ENCODE data around the gene TENM3. TPM values are rescaled to one million over a fixed set of nuclear protein-coding genes. Genes with fewer than 3 reads are reported as not detected.

Gene TENM3
- polyA plus RNA-seq, 1 of the 3 experiments (the other 2 are of a cell fraction): 10.4 TPM

GRCh38 chr4:182201871-182202270 lies 41.3 kb upstream of the TENM3 start:
- no peaks in the 10 kb centered on the region for H3K79me2 ChIP-seq (ENCODE audit: insufficient read depth)
- DNase-seq: no peak
- H3K36me3 ChIP-seq (replicated peaks in 1 of 2; ENCODE audit: control insufficient read depth in 1 of 2, insufficient read depth in 2 of 2, low read length in 1 of 2): no peaks in the 10 kb centered on the region
- WGBS (ENCODE audit: low lambda C conversion rate): 75% methylated on average over 3 of the region's 3 CpGs
- no peak overlapping the region for H3K4me3 ChIP-seq (ENCODE audit: low read depth in 2 of 2, low read length in 1 of 2)
- no peak overlapping the region for H3K27ac ChIP-seq (ENCODE audit: low read depth in 2 of 2, low read length in 1 of 2)
- no peak overlapping the region for H2AFZ ChIP-seq (ENCODE audit: low read depth)
- H3K4me1 ChIP-seq (ENCODE audit: control insufficient read depth in 1 of 2, insufficient read depth in 2 of 2, low read depth in 1 of 2, low read length in 1 of 2): 0 out of 4 replicates have a peak, but pooled peaks cover 0 to 2% of the 10 kb centered on the region in 2 experiments
- no peak overlapping the region for H3K9ac ChIP-seq
- ChIA-PET POLR2A (no interaction called here), CTCF (no interaction called here)
- no peak overlapping the region for H3K4me2 ChIP-seq
- no peaks in the 10 kb centered on the region for H3F3A ChIP-seq (replicated peaks; ENCODE audit: insufficient read depth)
- H4K20me1 ChIP-seq (ENCODE audit: insufficient read depth): no peaks in the 10 kb centered on the region
- H3K9me2 ChIP-seq: no peaks in the 10 kb centered on the region
- no peaks in the 10 kb centered on the region for H3K9me3 ChIP-seq
- no peak for TF ChIP-seq FOSL2 (IDR thresholded peaks at IDR 0.05; ENCODE audit: borderline replicate concordance, low read depth)
- no peak for TF ChIP-seq USF2 (IDR thresholded peaks at IDR 0.05; ENCODE audit: borderline replicate concordance, low read depth, low read length)
- no peak for TF ChIP-seq POLR2AphosphoS5 (IDR thresholded peaks at IDR 0.05; ENCODE audit: low read depth, low read length)
- TF ChIP-seq TEAD4 (IDR thresholded peaks at IDR 0.05; ENCODE audit: borderline replicate concordance, insufficient read depth): no peak
- TF ChIP-seq ZBTB33 (IDR thresholded peaks at IDR 0.05; ENCODE audit: borderline replicate concordance, low read depth): no peak
- no peak for TF ChIP-seq CTCF (IDR thresholded peaks at IDR 0.05)
- no peak for TF ChIP-seq SIN3A (IDR thresholded peaks at IDR 0.05; ENCODE audit: borderline replicate concordance, low read depth, low read length)
- no peak for TF ChIP-seq JUND (IDR thresholded peaks at IDR 0.05)
- TF ChIP-seq REST (IDR thresholded peaks at IDR 0.05; ENCODE audit: low read depth, low read length): no peak
- TF ChIP-seq PBX3 (IDR thresholded peaks at IDR 0.05): no peak
- no peak for TF ChIP-seq NFIC (IDR thresholded peaks at IDR 0.05; ENCODE audit: borderline replicate concordance)
- no peak for TF ChIP-seq MXI1 (IDR thresholded peaks at IDR 0.05; ENCODE audit: low read depth, low read length)
- TF ChIP-seq TAF1 (IDR thresholded peaks at IDR 0.05; ENCODE audit: borderline replicate concordance, low read depth, low read length): no peak
- TF ChIP-seq GATA2 (CRISPR knock-in tag; IDR thresholded peaks at IDR 0.05): no peak
- no peak for TF ChIP-seq RCOR1 (IDR thresholded peaks at IDR 0.05; ENCODE audit: low read length)
- TF ChIP-seq YY1 (IDR thresholded peaks at IDR 0.05; ENCODE audit: low read depth): no peak
- TF ChIP-seq GABPA (IDR thresholded peaks at IDR 0.05; ENCODE audit: low read depth): no peak
- no peak for TF ChIP-seq USF1 (IDR thresholded peaks at IDR 0.05; ENCODE audit: borderline replicate concordance, low read depth)
- no peak for TF ChIP-seq RXRA (IDR thresholded peaks at IDR 0.05; ENCODE audit: borderline replicate concordance, low read depth)
- TF ChIP-seq EZH2phosphoT487 (IDR thresholded peaks at IDR 0.05; ENCODE audit: borderline replicate concordance, low read depth): no peak
- no peaks in the 10 kb centered on the region for H3K27me3 ChIP-seq (ENCODE audit: insufficient read depth)
